K562 (cell line): Measurements from ENCODE around the gene PITPNM3. TPM values are rescaled to one million over a fixed set of nuclear protein-coding genes. Genes with fewer than 3 reads are reported as not detected.

ENCODE experiments used
- ATAC-seq: fragments of 200-7000 bp; cut with Tn5 transposase; 3 replicates; pipeline ENCODE4 v1.9.1; 2020; ENCODE audit warnings: moderate library complexity
- BruUV-seq: library from RNA; stranded (reverse); fragments of 400-500 nt; replicated peaks from 2 replicates; lab custom pipeline; 2021; lab: Mats Ljungman, UMichigan
- CTCF ChIA-PET: fragments of 300-600 bp; formaldehyde crosslinking; extraction: SDS; loops from one replicate; lab custom pipeline; 2021; ENCODE audit warnings: low intra/inter-chr PET ratio; lab: Yijun Ruan, JAX
- POLR2A ChIA-PET: fragments of 300-600, 350-650 bp; sonication (Branson Sonifier 250); formaldehyde crosslinking; extraction: SDS; loops from one replicate; lab custom pipeline; 2021; ENCODE audit warnings: antibody characterized with exemption, inconsistent platforms; lab: Yijun Ruan, JAX
- DNase-seq, 4 experiments: peaks; one replicate each; pipeline versions ENCODE4 v3.0.0 to v3.0.0-alpha.2; 2011 to 2018; ENCODE audit warnings: low spot score in 3 of 4, mixed read lengths in 3 of 4; ENCODE audit errors: extremely low read depth in 1 of 4
- FAIRE-seq: peaks from 2 replicates; lab custom pipeline; 2011; peaks lifted over from hg19 to GRCh38; lab: Jason Lieb, UNC
- H2AFZ ChIP-seq: 2 replicates; pipeline ENCODE4 v1.6.0; 2011; ENCODE audit warnings: low read depth, low read length, control low read depth, inconsistent platforms
- H3K27ac ChIP-seq: fragments of 200-600 bp; 3 replicates; pipeline ENCODE4 v1.8.0; 2011; ENCODE audit warnings: low read depth, mild to moderate bottlenecking, control low read depth, inconsistent platforms, low read length, moderate library complexity, mixed read lengths; ENCODE audit errors: extremely low read depth
- H3K27me3 ChIP-seq, 2 experiments: fragments of 300-600 bp in 1 of 2; 2 replicates in 1 of 2; 3 replicates in 1 of 2; pipeline versions ENCODE4 v1.6.0 to v1.8.0; 2011; ENCODE audit warnings: inconsistent platforms in 2 of 2, low read length in 2 of 2, mild to moderate bottlenecking in 1 of 2, mixed read lengths in 1 of 2, moderate library complexity in 1 of 2; ENCODE audit not compliant: control insufficient read depth in 2 of 2, insufficient read depth in 2 of 2
- H3K36me3 ChIP-seq: fragments of 300-600 bp; 3 replicates; pipeline ENCODE4 v1.8.0; 2011; ENCODE audit warnings: mild to moderate bottlenecking, low read length, inconsistent platforms; ENCODE audit not compliant: control insufficient read depth, insufficient read depth
- H3K4me1 ChIP-seq, 2 experiments: fragments of 200-600 bp in 1 of 2; replicated peaks in 1 of 2; 2 replicates in 1 of 2; 3 replicates in 1 of 2; pipeline versions ENCODE4 v1.5.1 to v1.8.0; 2011; ENCODE audit warnings: inconsistent platforms in 2 of 2, low read length in 2 of 2, mild to moderate bottlenecking in 1 of 2, mixed read lengths in 1 of 2, moderate library complexity in 1 of 2; ENCODE audit not compliant: control insufficient read depth in 2 of 2, insufficient read depth in 2 of 2
- H3K4me2 ChIP-seq: 2 replicates; pipeline ENCODE4 v1.6.1; 2011; ENCODE audit warnings: low read length, control low read depth, inconsistent platforms, mixed read lengths; ENCODE audit not compliant: insufficient read depth
- H3K4me3 ChIP-seq: fragments of 200-600 bp; sonication (generic), shearing (Covaris generic); 2 replicates; pipeline ENCODE4 v1.5.1; 2016; ENCODE audit warnings: control low read depth, inconsistent platforms
- H3K79me2 ChIP-seq: fragments of 200-600 bp; 3 replicates; pipeline ENCODE4 v1.8.0; 2011; ENCODE audit warnings: low read length, inconsistent platforms; ENCODE audit not compliant: control insufficient read depth, insufficient read depth
- H3K9ac ChIP-seq, 2 experiments: 2 replicates each; pipeline versions ENCODE4 v1.6.0 to v1.6.1; 2011; ENCODE audit warnings: low read depth in 2 of 2, low read length in 2 of 2, control low read depth in 1 of 2, inconsistent platforms in 1 of 2, mild to moderate bottlenecking in 1 of 2, mixed read lengths in 1 of 2; ENCODE audit not compliant: insufficient read depth in 1 of 2
- H3K9me1 ChIP-seq: one replicate; pipeline ENCODE4 v1.6.0; 2011; ENCODE audit warnings: inconsistent platforms, mild to moderate bottlenecking, low read length, moderate library complexity; ENCODE audit not compliant: control insufficient read depth, insufficient read depth
- H3K9me3 ChIP-seq: replicated peaks from 2 replicates; pipeline ENCODE4 v1.5.1; 2011; ENCODE audit warnings: low read depth, low read length, inconsistent platforms; ENCODE audit not compliant: control insufficient read depth, insufficient read depth
- H4K20me1 ChIP-seq: replicated peaks from 2 replicates; pipeline ENCODE4 v1.6.1; 2011; ENCODE audit warnings: low read length, inconsistent platforms, mixed read lengths; ENCODE audit not compliant: control insufficient read depth, insufficient read depth
- E2F3 ChIP-seq: fragments of 250-450 bp; sonication (Bioruptor Pico); IDR thresholded peaks from 2 replicates; pipeline ENCODE4 v1.4.0; 2020; ENCODE audit warnings: mild to moderate bottlenecking
- MCM7 ChIP-seq, 2 experiments: fragments of 450-650 bp; IDR thresholded peaks; 2 replicates each; pipeline ENCODE4 v1.6.1; 2016 to 2018
- MTA3 ChIP-seq: fragments of 450-650 bp; formaldehyde crosslinking; IDR thresholded peaks from 2 replicates; pipeline ENCODE4 v1.6.1; 2017; ENCODE audit warnings: mild to moderate bottlenecking, borderline replicate concordance
- NFYB ChIP-seq: IDR thresholded peaks from 2 replicates; pipeline ENCODE4 v1.6.1; 2011; ENCODE audit warnings: mild to moderate bottlenecking, moderate library complexity; ENCODE audit not compliant: insufficient read length; ENCODE audit errors: extremely low read depth
- SAFB ChIP-seq: fragments of 200-400 bp; formaldehyde crosslinking; IDR thresholded peaks from 2 replicates; pipeline ENCODE4 v1.6.1; 2017; ENCODE audit warnings: low read depth, low read length, borderline replicate concordance
- SMARCE1 ChIP-seq: fragments of 450-650 bp; IDR thresholded peaks from 2 replicates; pipeline ENCODE4 v1.7.1; 2016; ENCODE audit warnings: mild to moderate bottlenecking
- SMC3 ChIP-seq: conservative IDR thresholded peaks from 2 replicates; pipeline ENCODE4 v1.6.1; 2011; ENCODE audit warnings: low read depth, low read length, improper control_type of control experiment; ENCODE audit not compliant: insufficient read depth
- SREBF2 ChIP-seq: sonication (generic); formaldehyde crosslinking; IDR thresholded peaks from 2 replicates; pipeline ENCODE4 v1.4.0; 2020; ENCODE audit warnings: mild to moderate bottlenecking, missing genetic modification reagents
- VEZF1 ChIP-seq: fragments of 200-800 bp; sonication (Bioruptor generic); IDR thresholded peaks from 2 replicates; pipeline ENCODE4 v1.6.1; 2017; ENCODE audit warnings: missing genetic modification characterization, missing compliant biosample characterization
- ZFP1 ChIP-seq: fragments of 450-650 bp; formaldehyde crosslinking; IDR thresholded peaks from 2 replicates; pipeline ENCODE4 v1.4.0; 2020; ENCODE audit warnings: mild to moderate bottlenecking, mixed read lengths
- ZNF311 ChIP-seq: fragments of 250-450 bp; sonication (Bioruptor Pico); IDR thresholded peaks from 2 replicates; pipeline ENCODE4 v1.4.0; 2020; ENCODE audit warnings: mild to moderate bottlenecking, moderate library complexity
- WGBS: fragments of 100-300 bp; shearing (Covaris generic); methylation state at CpG from one replicate; pipeline ENCODE4 v1.1.6; 2016; ENCODE audit warnings: low coverage, mixed read lengths; ENCODE audit not compliant: insufficient coverage; ENCODE audit errors: missing lambda C conversion rate; 5-methylcytosine and 5-hydroxymethylcytosine counted together
- in situ Hi-C: fragments of 300-500 bp; cut with MboI; formaldehyde crosslinking; loops from 4 replicates; pipeline ENCODE4 v1.15.0; 2018; ENCODE audit warnings: inconsistent platforms, mixed read lengths
- intact Hi-C: fragments of 100-400 bp; cut with micrococcal nuclease; formaldehyde crosslinking; loops from 2 replicates; pipeline ENCODE4 v1.14.2; 2022
- polyA plus RNA-seq, 8 experiments: library from polyadenylated mRNA; depleted of rRNA in 4 of 8; stranded (reverse) in 5 of 8; unstranded in 3 of 8; fragments of >200 nt; fragmentation: Nextera tagmentation in 2 of 8; fragmentation: Illumina TruSeq in 1 of 8; extraction: Ambion mirVana in 2 of 8; extraction: Trizol in 1 of 8; gene quantifications; 2 replicates each; pipeline versions ENCODE4 v1.2.1 to v1.2.3, GENCODE V29; 2011 to 2014; ENCODE audit warnings: inconsistent platforms in 1 of 8, missing spikeins in 1 of 8
- total RNA-seq, 7 experiments: library from RNA; depleted of rRNA in 6 of 7; stranded (reverse); fragments of >200 nt in 6 of 7; fragmentation: Illumina TruSeq in 2 of 7; extraction: Trizol in 2 of 7; gene quantifications; 2 replicates each; pipeline versions ENCODE4 v1.2.1 to v1.2.3, GENCODE V29; 2011 to 2021; ENCODE audit warnings: low replicate concordance in 1 of 7
- TF ChIP-seq, protein P1 (sequence below): fragments of 250-450 bp; sonication (Bioruptor Pico); IDR thresholded peaks from 2 replicates; pipeline ENCODE4 v1.5.0; 2020; ENCODE audit warnings: mild to moderate bottlenecking, borderline replicate concordance

The PITPNM3 gene
- total and polyA plus RNA-seq, 9 of the 15 experiments (the other 6 are each of a cell fraction or from before 2014, with no cell fraction given): 0.14 to 0.38 (median 0.22) TPM; not detected in 2

- in situ Hi-C loops: no loop called here
Observed at GRCh38 chr17:6559753-6560215, 3.4 kb upstream of the PITPNM3 start.

GRCh38 chr17:6558932-6559752 is 2.8 kb upstream of the PITPNM3 start:
- H2AFZ ChIP-seq: no peak overlapping the region
- H3K36me3 ChIP-seq: no peaks in the 10 kb centered on the region
- POLR2A ChIA-PET: interaction anchor here (0.6 to 1.0 kb wide), 3 partner anchors 9 to 601 kb away, joined by 3 to 4 read pairs (median 3); no protein-coding TSS in a partner anchor
- CTCF ChIA-PET: no interaction called here
- H3K4me1 ChIP-seq: peaks cover 0 to 14% of the 10 kb centered on the region in 2 experiments; a peak in 2 of 5 replicates
- intact Hi-C loops: no loop called here
- H3K79me2 ChIP-seq: no peaks in the 10 kb centered on the region
- H3K9me3 ChIP-seq: no peaks in the 10 kb centered on the region
- in situ Hi-C loops: no loop called here
- no TSS peak for BruUV-seq
- H3K4me3 ChIP-seq: no peak overlapping the region
- peaks cover 13 to 22% of the 10 kb centered on the region in 2 experiments; a peak in 4 of 5 replicates for H3K27me3 ChIP-seq
- H3K4me2 ChIP-seq: no peak overlapping the region
- FAIRE-seq (no peak), ATAC-seq (no peak), DNase-seq (no peak)
- WGBS: 15% methylated on average over 8 of the region's 11 CpGs
- no peak overlapping the region for H3K27ac ChIP-seq
- no peak overlapping the region for H3K9ac ChIP-seq
- peaks cover 4% of the 10 kb centered on the region; the same call in 1 of the 2 replicates for H4K20me1 ChIP-seq
- H3K9me1 ChIP-seq: no peaks in the 10 kb centered on the region
- TF ChIP-seq SMC3: no peak
- no peak for TF ChIP-seq MCM7 (IDR thresholded peaks at IDR 0.05)
- TF ChIP-seq SMARCE1: no peak
- TF ChIP-seq E2F3 (CRISPR knock-in tag): no peak
- TF ChIP-seq ZFP1 (CRISPR knock-in tag): no peak
- no peak for TF ChIP-seq MTA3
- TF ChIP-seq, protein P1, sequence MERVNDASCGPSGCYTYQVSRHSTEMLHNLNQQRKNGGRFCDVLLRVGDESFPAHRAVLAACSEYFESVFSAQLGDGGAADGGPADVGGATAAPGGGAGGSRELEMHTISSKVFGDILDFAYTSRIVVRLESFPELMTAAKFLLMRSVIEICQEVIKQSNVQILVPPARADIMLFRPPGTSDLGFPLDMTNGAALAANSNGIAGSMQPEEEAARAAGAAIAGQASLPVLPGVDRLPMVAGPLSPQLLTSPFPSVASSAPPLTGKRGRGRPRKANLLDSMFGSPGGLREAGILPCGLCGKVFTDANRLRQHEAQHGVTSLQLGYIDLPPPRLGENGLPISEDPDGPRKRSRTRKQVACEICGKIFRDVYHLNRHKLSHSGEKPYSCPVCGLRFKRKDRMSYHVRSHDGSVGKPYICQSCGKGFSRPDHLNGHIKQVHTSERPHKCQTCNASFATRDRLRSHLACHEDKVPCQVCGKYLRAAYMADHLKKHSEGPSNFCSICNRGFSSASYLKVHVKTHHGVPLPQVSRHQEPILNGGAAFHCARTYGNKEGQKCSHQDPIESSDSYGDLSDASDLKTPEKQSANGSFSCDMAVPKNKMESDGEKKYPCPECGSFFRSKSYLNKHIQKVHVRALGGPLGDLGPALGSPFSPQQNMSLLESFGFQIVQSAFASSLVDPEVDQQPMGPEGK: no peak
- TF ChIP-seq SREBF2 (CRISPR knock-in tag): no peak
- TF ChIP-seq VEZF1 (CRISPR knock-in tag): no peak
- no peak for TF ChIP-seq ZNF311 (CRISPR knock-in tag)

More at GRCh38 chr17:6559753-6560215, 3.4 kb upstream of the PITPNM3 start:
- WGBS: 18% methylated on average over 5 of the region's 5 CpGs
- Histone ChIP-seq H3K9me1 (no peaks in the 10 kb centered on the region), H4K20me1 (peaks cover 4% of the 10 kb centered on the region; the same call in 1 of the 2 replicates), H3K36me3 (no peaks in the 10 kb centered on the region), H3K9me3 (no peaks in the 10 kb centered on the region), H3K9ac (no peak overlapping the region), H3K27ac (no peak overlapping the region)
- FAIRE-seq (no peak), ATAC-seq (no peak; the same call in 2 of the 3 replicates)
- CTCF ChIA-PET: no interaction called here
- BruUV-seq: no TSS peak
- POLR2A ChIA-PET: no interaction called here
- TF ChIP-seq NFYB (no peak), SAFB (no peak)
- TF ChIP-seq, all 486 proteins: peak for 0
- no peaks in the 10 kb centered on the region for H3K79me2 ChIP-seq
- intact Hi-C loops: no loop called here
- no peak overlapping the region for H2AFZ ChIP-seq
- H3K4me2 ChIP-seq: no peak overlapping the region
- H3K4me3 ChIP-seq: no peak overlapping the region
- peaks cover 7 to 16% of the 10 kb centered on the region in 2 experiments; a peak in 4 of 5 replicates for H3K27me3 ChIP-seq
- peaks cover 0 to 14% of the 10 kb centered on the region in 2 experiments; a peak in 2 of 5 replicates for H3K4me1 ChIP-seq
- no peak for DNase-seq
